GM18870 (cell line): ENCODE results near the gene GGT6.

ENCODE experiments used
- ATAC-seq: cut with Tn5 transposase; IDR thresholded peaks from one replicate; pipeline ENCODE4 v1.9.1; 2021; ENCODE audit warnings: moderate library complexity; ENCODE audit not compliant: unreplicated experiment

GGT6 gene

DNA sequence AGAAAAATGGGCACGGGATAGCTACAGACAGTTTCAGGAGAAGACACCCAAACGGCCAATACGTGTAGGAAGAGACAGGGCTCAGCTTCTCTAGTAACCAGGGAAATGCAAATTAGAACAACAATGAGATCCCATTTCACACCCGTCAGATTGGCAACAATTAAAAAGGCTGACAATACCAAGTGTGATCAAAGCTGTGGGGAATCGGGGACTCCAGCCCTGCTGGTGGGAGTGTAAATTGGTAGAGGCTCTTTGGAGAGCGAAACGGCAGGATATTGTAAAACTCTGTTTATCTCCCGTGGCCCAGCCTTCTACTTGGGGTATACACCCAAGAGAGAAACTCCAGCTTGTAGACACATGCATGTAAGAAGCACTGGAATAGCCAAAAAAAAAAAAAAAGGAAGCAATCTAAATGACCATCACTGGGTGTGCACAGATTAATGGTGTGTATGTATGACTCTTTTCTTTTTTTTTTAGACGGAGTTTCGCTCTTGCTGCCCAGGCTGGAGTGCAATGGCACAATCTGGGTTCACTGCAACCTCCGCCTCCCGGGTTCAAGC, 32.7 kb downstream of the GGT6 start:
- no peak for ATAC-seq

DNA sequence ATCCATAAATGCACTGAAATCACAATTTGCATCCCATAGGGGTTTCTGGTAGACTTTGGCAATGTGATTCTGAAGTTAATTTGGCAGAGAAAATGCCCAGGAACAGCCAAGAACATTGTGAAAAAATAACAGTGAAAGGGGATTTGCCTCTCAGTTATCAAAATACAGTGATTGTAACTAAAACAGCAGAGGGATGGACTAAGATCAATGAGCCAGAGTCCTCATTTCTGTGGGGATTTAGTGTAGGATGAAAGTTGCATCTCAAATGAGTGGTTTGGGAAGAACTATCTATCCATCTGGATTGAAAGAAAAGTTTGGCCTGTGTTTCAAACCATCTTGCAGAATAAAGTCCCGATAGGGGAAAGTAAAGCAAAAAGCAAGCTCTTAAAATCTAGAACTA, 33.2 kb downstream of the GGT6 start:
- ATAC-seq = no peak

- no peak for ATAC-seq
Observed at GRCh38 chr17:4525691-4526397, 34.5 kb downstream of the GGT6 start.

- no peak for ATAC-seq
Observed at GRCh38 chr17:4523946-4524345, 36.4 kb downstream of the GGT6 start.

DNA sequence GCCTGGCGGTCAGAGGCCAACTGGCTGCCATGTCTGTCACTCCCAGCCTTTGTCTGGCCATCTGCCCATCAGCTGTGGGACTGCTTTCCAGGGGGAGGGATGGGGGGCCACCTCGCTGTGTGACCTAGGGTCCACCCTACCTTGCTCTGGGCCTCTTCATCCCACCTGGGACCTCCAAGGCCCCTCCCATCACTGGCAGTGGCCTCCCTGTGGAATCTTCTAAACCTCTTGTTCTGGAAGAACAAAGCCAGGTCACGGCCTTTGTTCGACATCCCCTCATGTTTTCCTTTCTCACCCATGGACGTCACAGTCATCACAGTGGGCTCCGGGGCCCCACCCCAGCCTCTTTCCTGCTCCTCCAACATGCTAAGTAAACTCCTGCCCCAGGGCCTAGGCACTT, 37.7 kb downstream of the GGT6 start:
- ATAC-seq = no peak

GRCh38 chr17:4520894-4521600, 39.3 kb downstream of the GGT6 start:
- ATAC-seq = no peak

GRCh38 chr17:4520060-4520893, 40.1 kb downstream of the GGT6 start:
- ATAC-seq = no peak

DNA sequence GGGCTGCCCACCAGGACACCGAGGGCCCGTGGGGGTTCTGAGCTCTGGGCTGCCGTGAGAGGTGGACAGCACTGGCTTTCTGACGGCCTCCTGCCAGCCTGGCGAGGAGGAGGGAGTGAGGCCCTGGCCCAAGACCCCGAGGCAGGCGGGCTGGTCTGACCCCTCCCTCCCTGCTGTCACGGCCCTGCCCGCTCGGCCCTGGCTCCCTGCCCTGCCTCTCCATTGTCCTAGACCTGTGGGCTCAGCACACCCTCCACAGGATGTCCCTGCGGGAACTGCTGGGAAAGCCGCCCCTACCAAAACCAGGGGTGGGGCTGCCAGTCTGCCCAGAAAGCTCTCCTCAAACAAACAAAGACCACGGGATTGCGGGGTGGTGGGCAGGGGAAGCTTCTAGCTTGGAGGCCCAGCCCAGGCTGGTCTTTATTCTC, 41.0 kb downstream of the GGT6 start:
- no peak for ATAC-seq

- ATAC-seq = no peak
Observed at GRCh38 chr17:4518901-4519300, 41.5 kb downstream of the GGT6 start.

- no peak for ATAC-seq
Observed at GRCh38 chr17:4516735-4517134, 43.6 kb downstream of the GGT6 start.

DNA sequence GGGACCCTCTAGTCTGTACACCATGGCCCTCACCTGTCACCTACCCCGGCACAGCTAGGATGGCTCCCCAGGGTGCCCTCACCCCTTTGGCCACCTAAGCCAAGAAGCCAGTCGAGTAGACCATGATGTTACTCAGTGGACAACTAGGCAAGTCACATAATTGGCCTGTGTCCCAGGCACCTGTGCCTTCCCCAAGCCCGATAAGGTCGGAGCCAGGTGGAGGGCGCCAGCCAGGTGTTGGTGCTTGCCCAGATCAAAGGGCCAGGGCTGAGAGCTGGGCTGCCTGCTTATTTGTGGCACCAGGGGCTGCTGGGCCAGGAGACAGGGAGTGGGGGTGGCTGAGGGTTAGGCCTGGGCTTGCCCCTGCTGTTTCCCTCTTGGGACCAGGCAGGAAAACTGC, 44.9 kb downstream of the GGT6 start:
- ATAC-seq = no peak

DNA sequence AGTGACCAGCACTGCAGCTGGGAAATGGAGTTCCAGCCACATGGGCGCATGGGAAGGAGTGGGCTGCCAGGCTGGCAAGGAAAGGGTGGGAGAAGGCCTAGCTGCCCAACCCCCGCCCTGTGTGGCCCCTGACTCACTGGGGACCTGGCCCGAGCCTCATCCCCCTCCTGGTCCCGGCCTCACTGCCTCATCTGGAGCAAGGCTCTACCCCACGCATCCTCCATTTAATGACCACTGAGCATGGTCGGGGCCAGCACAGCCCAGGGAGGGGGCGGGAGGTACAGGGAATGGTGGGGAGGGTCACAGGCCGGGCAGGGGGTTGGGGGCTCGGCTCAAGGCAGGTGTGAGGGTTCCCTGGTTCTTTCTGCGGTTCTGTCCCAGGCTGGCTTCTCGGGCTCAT, 45.6 kb downstream of the GGT6 start:
- ATAC-seq = no peak

- ATAC-seq = no peak
Observed at GRCh38 chr17:4514206-4514605, 46.2 kb downstream of the GGT6 start.

GRCh38 chr17:4513113-4514032, 47.0 kb downstream of the GGT6 start:
- no peak for ATAC-seq

DNA sequence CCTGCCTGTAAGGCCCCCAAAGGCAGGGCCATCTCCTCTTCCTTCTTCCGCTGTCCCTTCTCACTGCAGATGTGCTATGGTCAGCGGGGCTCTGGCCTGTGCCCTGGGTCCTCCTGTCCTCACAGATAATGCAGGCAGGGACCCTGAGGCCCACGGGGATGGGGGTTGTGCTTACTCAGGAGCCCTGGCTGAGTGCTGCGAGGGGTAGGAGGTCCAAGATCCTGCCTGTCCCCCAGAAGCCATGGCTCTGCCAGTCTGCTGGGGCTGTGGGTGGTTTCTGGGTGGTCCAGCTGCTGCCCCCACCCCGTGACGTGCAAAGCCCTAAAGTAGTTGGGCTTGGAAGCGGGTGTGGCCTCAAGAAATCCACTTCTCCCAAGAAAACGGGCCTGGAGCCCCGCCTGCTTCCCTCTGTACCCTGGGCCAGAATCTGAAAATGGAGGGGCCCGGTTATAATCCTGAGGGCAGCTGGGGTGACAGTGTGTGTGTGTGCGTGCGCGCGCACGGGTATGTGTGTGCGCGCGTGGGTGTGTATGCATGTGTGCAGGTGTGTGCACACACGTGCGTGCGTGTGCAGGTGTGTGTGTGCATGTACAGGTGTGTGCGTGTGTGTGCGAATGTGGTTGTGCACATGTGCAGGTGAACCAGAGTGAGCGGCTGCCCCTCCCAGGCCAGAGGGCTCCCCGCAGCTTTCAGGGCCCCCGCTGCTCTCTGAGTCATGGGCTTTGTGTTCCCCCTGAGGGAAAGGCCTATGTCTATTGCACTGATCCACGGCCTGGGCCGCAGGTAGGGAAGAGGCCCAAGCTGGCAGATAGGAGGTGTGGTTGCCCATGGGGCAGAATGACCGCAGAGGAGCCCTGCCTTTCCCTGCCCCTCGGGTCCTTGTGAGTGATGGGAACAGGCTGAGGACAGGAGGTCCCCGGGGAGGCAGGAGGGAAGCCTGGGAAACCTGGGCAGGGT, 47.9 kb downstream of the GGT6 start:
- ATAC-seq = no peak

DNA sequence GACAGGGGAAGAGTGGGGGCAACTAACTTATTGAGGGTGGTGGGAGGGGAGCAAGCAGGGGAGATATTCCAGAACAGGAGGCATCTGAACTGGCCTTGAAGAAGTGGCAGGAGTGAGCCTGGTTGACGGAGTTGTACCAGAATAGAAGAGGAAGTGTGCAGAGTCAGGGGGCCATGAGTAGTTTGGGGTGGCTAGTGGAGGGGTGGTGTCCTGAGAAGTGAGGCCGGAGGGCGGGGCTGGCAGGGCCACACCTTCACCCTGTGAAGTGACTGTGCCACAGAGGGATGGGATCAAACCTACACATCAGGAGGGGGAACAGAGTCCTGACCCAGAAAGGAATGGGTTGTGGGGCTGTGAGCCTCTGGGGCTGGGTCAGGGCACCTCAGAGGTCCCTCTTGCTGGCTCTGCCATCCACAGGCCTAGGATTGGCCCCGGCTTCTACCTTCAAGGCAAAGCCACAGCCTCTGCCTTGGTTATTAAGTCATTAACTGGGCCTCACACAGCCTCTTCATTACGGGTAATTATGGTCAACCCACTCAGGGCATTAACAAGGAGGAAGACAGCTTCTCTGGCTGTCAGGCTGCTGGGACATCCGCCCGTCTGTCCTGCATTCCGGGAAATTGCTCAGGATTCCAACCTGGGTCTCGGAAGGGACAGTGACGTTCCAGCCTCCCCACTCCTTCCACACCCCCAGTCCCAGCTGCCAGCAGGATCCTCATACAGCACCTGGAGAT, 49.0 kb downstream of the GGT6 start:
- no peak for ATAC-seq

GRCh38 chr17:4510618-4510941, 49.8 kb downstream of the GGT6 start:
- no peak for ATAC-seq

DNA sequence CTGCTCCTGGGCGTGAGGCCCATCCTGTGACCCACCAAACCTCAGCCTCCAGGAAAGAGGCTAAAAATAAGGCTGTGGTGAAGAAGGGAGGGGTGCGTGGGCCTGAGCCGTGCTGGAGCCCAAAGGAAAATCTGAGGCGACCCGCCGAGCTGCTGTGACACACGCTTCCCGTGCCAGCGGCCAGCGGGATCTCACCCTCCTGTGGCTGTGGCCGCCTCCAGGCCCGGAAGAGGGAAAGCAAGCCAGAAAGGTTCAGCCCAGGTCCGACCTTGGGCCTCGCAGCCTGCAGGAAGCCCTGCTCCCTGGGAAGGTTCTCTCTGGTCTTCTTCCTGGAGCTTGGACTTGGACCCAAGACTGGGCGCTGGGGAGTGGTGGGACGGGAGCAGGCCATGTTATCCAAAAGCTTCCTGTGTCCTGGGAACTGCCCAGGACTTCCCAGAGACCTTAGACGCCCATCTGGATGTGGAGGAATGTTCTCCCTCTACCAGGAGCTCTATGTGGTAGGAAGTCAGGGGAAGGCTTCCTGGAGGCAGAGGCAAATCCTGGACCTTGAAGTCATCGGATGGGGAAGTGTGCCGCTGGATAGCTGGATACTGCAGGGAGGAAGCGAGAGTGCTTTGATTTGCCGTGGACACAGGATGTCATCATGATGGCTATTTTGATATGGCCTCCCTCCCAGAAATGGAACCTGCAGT, 50.3 kb downstream of the GGT6 start:
- ATAC-seq = no peak
